GM19193 (cell line): Measurements from ENCODE around the gene ETFDH.

ENCODE experiments used
- POLR2A ChIP-seq: IDR thresholded peaks from 4 replicates; pipeline ENCODE4 v1.6.1; 2011; ENCODE audit not compliant: insufficient read depth, insufficient read length; ENCODE audit errors: extremely low read depth

Gene ETFDH

DNA sequence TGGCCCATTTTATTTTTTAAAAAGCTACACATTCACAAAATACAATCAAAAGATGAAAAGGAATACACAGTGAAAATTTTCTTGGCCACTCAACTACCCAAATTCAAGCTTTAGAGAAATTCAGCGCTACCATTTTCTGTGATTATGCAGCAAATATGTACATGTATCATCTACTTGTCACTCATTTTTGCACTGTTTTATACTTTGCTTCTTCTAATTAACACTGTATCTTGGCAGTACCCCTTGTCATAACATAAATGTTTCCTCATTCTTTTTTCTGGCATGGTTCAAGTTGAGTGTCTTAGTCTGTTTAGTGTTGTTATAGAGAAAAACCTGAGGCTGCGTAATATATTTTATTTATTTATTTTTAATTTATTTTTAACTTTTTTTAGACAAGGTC lies 66.8 kb downstream of the ETFDH start:
- no peak for TF ChIP-seq POLR2A

DNA sequence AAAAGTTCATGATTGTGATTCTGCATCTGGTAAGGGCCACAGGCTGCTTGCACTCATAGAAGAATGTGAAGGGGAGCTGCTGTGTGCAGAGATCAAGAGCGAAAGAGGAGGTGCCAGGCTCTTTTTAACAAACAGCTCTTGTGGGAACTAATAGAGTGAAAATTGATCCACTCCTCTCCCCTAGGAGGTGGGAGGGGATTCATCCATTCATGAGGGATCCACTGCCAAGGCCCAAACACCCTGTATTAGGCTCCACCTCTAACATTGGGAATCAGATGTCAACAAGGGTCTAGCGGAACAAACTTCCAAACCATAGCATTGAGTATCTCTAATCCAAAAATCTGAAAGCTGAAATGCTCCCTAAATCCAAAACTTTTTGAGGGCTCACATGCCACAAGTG lies 67.5 kb downstream of the ETFDH start:
- TF ChIP-seq POLR2A: no peak

DNA sequence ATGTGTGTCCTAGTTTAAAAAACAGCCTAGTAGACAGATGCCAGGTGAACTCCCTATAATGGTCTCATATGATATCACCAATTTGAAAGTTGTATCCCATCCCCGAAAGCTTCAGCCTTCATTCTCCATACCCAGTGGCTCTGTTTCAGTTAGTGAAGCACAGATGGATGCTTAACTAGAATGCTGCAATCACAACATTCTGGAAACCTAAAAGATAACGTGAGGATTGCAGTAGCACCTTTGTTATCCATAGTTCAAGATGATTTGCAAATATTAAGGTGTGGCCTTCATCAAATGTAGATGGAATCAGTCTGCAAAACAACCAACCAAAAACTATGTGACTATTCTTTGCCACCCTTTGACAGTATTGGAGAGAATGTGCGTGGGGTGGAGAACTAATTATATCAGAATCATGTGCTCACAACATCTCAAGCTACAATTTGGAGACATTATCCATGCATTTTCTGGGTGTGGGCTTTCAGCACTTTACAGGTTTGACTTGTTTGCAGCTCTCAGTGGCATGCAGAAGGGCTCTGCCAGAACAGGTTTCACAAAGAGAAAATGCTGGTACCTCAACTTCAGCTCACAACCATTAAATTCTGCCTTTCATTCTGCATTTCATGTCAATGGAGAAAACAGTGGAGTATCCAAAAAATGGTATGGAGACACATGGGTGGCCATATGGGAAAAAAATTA lies 69.4 kb downstream of the ETFDH start:
- no peak for TF ChIP-seq POLR2A

DNA sequence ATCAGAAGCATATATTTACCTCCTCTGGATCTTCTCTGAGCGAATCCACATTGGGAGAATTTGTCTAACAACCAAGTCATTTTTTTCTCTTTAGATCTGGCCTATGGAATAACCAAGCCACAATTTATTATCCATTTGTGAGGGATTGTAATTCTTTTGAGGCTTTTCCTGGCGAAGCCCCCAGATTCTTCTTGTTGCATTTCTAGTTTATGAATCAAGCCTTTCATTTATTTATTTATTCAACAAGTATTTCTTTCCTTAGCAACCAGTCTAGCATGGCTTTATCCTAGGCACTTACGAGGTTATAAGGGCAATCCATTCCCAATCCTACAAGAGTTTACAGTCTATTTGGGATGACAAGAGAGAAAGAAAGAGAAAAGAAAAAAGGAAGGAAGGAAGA lies 78.3 kb downstream of the ETFDH start:
- TF ChIP-seq POLR2A: no peak

DNA sequence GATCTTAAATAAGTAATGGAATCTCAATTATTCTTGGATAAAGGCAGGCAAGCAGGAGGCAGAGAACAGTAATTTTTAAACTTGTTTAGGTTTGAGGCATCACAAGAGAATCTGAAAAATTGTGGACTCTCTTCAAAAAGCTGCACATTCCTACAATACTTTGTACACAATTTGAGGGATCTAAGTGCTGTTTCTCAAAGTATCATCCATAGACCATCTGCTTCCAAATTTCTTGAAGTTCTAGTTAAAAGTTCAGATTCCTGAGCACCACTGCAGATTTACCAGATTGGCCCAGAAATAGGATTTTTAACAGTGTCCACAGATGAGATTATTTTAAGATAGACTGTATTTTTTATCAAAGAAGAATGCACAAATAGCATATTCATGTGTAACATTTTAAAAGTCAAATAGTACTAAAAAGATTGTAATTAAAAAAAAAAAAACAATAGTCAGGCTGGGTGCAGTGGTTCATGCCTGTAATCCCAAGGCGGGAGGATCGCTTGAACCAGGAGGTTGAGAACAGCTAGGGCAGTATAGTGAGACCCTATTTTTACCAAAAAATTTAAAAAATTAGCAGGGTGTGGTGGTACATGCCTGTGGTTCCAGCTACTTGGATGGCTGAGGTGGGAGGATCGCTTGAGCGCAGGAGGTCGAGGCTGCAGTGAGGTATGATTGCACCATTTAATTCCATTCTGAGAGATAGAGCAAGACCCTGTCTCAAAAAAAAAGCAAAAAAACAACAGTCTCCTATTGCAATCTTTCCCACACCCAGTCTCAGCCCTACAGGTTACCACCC lies 82.5 kb downstream of the ETFDH start:
- no peak for TF ChIP-seq POLR2A

DNA sequence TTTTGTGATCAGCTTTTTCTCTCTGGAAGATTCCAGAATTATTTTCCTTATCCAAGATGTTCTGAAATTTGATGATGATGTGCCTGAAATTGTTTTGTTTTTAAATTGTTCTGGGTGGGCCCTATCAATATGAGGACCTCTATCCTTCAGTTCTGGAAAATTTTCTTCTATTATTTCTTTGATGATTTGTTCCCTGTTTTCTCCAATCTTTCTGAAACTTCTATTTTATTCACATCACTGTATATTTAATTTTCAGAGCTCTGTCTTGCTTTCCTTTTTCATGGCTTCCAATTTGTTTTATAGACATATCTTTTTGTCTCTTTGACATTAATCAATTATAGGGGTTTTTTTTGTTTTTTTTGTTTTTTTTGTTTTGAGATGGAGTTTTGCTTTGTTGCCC lies 84.5 kb downstream of the ETFDH start:
- no peak for TF ChIP-seq POLR2A

DNA sequence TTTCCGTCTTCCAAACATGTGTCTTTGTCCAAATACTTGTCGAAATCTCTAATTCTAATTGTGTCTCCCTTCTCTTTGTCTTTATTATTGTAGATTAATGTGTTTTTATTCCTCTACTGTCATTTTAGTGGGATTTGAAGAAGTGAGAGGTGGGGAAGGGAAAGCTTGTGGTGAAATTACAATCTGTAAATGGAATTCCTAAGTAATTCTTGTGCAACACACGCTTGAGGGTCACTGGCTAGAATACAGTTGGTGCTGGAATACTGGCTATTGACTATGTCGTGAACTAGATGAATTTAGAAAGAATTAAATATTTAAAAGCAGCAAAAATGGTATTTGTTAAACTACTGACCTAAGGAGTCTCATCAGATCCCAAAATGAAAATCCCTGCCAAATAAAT lies 86.0 kb downstream of the ETFDH start:
- TF ChIP-seq POLR2A: no peak

DNA sequence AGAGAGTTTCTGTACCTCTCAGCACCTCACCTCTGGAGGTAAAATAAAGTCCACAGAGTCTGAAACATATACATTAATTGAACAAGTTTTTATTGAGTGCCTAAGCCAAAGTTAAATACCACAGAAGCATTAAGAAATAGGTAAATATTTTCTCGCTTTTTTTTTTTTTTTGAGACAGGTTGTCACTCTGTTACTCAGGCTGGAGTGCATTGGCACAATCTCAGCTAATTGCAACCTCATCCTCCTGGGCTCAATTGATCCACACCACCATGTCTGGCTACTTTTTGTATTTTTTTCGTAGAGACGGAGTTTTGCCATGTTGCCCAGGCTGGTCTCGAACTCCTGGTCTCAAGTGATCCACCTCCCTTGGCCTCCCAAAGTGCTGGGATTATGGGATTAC lies 86.6 kb downstream of the ETFDH start:
- TF ChIP-seq POLR2A: no peak
